Retinal pigment epithelial cell (primary cell): ENCODE data around the gene PTOV1.

Experiments
- DNase-seq: peaks from one replicate; pipeline ENCODE4 v3.0.0-alpha.2; 2010; ENCODE audit warnings: low read depth
- H3K4me3 ChIP-seq: 2 replicates; pipeline ENCODE4 v1.5.1; 2011; ENCODE audit warnings: mild to moderate bottlenecking, low read length, control low read depth, moderate library complexity
- TF ChIP-seq, protein P1 (sequence below): conservative IDR thresholded peaks from 2 replicates; pipeline ENCODE4 v1.5.1; 2011; ENCODE audit warnings: low read depth, low read length, control low read depth, inconsistent platforms

Gene PTOV1

DNA sequence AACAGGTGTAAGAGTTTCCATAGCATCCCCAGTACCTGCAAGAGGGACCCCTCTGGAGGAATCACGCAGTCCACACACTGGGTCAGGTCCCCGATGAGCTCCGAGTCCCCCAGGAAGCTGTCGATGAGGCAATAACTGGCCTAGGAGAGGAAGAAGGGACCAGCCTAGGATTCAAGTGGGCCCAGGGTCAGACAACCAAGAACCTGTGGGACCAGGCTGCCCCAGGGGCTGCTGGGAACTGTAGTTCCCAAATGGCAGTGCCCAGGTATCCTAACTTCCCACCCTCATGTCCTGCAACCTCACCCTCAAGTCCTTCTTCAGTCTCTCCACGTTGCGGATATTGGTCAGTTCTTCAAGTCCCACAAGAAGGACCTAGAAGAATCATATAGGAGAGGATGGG lies 39.6 kb upstream of the PTOV1 start:
- H3K4me3 ChIP-seq: no peak overlapping the region
- TF ChIP-seq, protein P1, sequence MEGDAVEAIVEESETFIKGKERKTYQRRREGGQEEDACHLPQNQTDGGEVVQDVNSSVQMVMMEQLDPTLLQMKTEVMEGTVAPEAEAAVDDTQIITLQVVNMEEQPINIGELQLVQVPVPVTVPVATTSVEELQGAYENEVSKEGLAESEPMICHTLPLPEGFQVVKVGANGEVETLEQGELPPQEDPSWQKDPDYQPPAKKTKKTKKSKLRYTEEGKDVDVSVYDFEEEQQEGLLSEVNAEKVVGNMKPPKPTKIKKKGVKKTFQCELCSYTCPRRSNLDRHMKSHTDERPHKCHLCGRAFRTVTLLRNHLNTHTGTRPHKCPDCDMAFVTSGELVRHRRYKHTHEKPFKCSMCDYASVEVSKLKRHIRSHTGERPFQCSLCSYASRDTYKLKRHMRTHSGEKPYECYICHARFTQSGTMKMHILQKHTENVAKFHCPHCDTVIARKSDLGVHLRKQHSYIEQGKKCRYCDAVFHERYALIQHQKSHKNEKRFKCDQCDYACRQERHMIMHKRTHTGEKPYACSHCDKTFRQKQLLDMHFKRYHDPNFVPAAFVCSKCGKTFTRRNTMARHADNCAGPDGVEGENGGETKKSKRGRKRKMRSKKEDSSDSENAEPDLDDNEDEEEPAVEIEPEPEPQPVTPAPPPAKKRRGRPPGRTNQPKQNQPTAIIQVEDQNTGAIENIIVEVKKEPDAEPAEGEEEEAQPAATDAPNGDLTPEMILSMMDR: no peak
- DNase-seq: no peak

DNA sequence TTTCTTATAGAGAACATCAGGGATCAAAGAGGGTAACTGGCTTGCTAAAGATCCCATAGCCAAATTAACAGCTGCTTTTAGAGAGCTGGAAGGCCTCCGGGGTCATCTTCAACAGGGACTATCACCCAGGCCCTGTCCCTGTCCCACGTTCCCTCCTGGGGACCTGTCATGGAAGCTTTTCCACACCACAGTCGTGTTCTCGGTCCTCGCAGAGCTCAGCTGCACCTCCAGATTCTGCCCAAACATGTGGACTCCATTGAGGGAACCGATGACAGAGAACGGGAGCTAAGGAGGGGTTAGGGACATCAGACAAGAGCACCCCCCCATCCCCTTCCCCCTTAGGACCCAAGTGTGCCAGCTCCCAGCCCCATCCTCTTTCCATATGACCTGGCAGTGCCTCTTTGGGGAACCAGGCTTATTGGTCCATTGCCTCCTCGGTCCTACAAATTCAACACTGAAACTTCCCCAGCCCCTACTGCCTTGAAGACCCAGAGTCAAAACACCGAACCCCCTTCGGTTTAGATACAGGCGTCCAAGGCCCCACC lies 38.4 kb upstream of the PTOV1 start:
- H3K4me3 ChIP-seq: peak overlapping the region; percentile 98
- TF ChIP-seq, protein P1: no peak

DNA sequence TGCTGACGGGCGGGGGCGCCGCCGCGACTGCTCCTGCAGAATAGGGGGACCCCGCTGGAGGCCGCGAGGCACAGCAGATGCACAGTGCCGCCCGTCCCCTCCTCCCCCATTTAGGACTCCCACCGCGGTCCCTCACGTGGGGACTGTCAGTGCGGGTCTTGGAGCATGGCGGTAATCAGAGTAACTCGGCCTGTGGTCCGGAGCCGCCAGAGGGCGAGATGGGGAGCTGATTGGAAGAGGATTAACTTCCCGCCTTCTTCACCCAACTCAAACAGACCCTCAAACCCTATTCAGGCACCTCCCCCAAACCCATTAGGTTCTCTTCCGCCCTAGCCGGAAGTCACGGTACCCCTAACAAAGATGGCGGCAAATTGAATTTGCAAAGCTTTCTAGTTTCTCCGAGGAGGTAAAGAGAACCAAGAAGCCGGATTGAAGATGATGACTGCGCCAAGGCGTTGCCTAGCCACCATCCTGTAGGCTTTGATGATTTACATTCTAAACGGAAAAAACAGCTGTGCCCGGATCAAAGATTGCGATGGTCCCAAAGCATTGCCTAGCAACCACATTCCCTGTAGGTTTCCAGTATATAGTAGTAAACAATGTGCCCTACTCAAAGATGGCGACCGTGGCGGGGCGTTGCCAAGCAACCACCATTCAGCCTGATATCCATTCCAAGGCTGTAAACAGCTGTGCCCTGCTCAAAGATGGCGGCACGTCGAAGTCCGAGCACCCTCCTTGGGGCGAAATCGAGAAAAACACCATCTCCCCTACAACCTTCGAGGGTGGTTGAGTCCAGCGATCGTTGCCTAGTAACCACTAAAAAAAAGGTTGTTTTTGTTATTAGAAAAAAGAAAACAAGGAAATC lies 37.7 kb upstream of the PTOV1 start, which contains the start of gene FUZ:
FUZ (minus strand) TSS at position 296 of the 865 bp plus-strand sequence; CDS start at position 110, 186 bp downstream.
- H3K4me3 ChIP-seq: peak within 1 kb of the TSS; percentile 98
- DNase-seq: peak; percentile 97
- TF ChIP-seq, protein P1: peak; percentile 45

More for the DNA sequence above, 38.4 kb upstream of the PTOV1 start:
- no peak for DNase-seq

DNA sequence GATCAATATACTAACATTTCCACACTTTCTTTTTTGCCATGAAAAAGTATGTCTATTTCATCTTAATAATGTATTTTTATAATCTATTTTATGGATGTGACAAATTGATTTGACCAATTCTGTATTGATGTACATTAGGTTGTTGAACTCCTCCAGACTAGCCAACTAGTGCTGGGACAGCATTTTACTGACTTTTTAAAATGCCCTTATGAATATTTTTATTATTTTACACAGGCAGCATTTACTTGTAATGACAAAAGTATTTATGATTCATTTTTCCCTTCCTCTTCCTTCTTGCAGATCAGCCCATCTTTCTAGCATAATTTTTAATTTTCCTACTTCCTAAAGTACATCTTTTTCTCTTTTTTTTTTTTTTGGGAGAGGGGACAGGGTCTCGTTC lies 36.9 kb upstream of the PTOV1 start:
- TF ChIP-seq, protein P1: no peak
- DNase-seq: no peak
- H3K4me3 ChIP-seq: peak overlapping the region; percentile 98

DNA sequence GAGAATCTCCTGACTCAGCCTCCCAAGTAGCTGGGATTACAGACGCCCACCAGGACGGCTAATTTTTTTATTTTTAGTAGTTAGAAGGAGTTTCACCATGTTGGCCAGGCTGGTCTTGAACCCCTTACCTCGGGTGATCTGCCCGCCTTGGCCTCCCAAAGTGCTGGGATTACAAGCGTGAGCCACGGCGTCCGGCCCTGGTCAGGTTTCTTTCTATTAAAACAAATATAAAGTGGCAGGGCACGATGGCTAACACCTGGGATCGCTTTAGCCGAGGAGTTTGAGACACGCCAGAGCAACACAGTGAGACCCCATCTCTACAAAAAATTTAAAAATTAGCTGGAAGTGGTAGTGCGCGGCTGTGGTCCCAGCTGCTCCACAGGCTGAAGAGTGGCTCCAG lies 34.4 kb upstream of the PTOV1 start:
- TF ChIP-seq, protein P1: no peak
- no peak for DNase-seq
- H3K4me3 ChIP-seq: peak overlapping the region; percentile 19

DNA sequence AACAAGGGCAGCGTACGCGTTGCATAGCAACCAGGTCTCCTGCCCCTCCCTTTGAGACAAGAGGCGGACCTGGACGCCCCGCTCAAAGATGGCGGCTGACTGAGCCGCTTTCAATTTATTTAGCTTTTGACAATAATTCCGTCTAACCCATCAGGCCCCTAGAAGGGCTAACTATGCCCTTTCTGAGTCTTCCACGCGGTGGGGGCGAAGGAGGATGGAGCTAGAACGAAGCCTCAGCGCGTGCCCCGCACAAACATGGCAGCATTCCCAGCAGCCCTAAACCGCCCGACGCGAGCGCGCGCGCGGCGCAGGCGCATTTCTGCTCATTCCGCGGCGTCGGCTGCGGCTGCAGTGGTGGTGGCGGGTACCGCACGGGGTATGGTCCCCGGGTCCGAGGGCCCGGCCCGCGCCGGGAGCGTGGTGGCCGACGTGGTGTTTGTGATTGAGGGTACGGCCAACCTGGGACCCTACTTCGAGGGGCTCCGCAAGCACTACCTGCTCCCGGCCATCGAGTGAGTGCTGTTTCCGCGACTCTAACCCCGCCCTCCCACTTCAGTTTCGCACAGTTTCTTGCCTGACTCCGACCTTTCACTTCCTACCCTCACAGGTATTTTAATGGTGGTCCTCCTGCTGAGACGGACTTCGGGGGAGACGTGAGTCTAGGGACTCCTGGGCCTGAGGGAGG lies 32.9 kb upstream of the PTOV1 start, which contains the start of gene MED25:
MED25 (plus strand) TSS at position 326 of the 685 bp plus-strand sequence; CDS start at position 379, 53 bp downstream.
- TF ChIP-seq, protein P1: no peak
- H3K4me3 ChIP-seq: peak within 1 kb of the TSS; percentile 96
- DNase-seq: peak; percentile 50
